Measurements from ENCODE around the gene ZNF593OS. TPM values are rescaled to one million over a fixed set of nuclear protein-coding genes. Genes with fewer than 3 reads are reported as not detected.
A peak's percentile ranks its signal among the peaks of the same experiment; 100 is the strongest.

ZNF593OS gene
- total RNA-seq, 4 donors from 2014 or later: not detected

DNA sequence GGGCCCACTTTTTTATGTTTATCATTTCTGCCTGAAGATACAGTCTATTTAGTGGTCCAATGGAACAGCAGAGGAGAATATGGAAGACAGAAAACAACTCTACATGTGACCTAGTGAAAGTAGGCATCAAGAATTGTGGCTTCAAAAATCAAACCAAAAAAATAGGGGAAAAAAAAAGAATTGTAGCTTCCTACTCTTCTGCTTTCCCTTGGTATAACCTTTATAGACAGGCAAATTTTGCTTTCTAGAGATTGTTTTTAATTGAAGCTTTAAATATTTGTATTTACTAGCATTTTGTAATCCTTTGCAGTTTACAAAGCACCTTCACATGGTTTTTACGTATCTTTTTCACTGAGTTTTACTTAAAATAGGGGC, 45.7 kb downstream of the ZNF593OS start:
- TF ChIP-seq POLR2A (IDR thresholded peaks at IDR 0.05) (no peak), EP300 (IDR thresholded peaks at IDR 0.05; ENCODE audit: low read depth) (no peak), POLR2AphosphoS5 (IDR thresholded peaks at IDR 0.05) (no peak)
- intact Hi-C loops (cut with DNase I; ENCODE audit: low total_unique reads): no loop called here
- in situ Hi-C loops (cut with MboI; ENCODE audit: low pct_ligation_motif_present in 1 of 4, low pct_unique_long_range_greater_than_20kb in 1 of 4, low sequenced_read_pairs in 3 of 4): loop anchor here in 1 of 4 donors (25.0 kb wide), 1 partner anchor 89 kb away; the partner anchor contains the start of gene SLC30A2
- Histone ChIP-seq H3K4me3 (peak overlapping the region in 1 of 4 donors; percentile 17), H3K9me3 (no peaks in the 10 kb centered on the region), H3K27me3 (no peaks in the 10 kb centered on the region), H3K27ac (peak overlapping the region; percentile 89 to 95 (median 92)), H3K36me3 (no peaks in the 10 kb centered on the region), H3K4me1 (peaks cover 12 to 82% (median 49%) of the 10 kb centered on the region in 4 donors)
- 18 to 24% methylated on average over 1 of the region's 1 CpG for WGBS, 2 donors (ENCODE audit: low coverage in 1 of 2)
- no peak for DNase-seq

DNA sequence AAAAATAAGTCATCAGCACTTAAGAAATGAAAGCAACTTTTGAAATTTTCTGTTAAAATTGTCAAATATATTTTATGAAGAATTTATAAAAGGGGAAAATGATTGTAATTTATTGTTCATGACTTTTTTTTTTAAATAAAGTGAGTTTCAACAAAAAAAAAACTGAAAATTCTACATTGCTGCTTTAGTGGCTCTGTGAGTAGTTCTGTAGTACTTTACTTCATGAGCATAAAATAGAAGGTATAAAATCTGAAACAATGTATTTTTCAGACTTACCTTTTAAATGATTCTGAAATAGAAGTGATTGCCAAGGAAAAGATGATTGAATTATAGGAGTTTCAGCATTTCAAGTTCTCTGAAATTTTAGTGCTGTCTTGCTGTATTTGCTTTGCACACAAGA, 46.2 kb downstream of the ZNF593OS start:
- Histone ChIP-seq H3K9me3 (no peaks in the 10 kb centered on the region), H3K4me3 (no peak overlapping the region), H3K36me3 (no peaks in the 10 kb centered on the region), H3K4me1 (peaks cover 12 to 82% (median 49%) of the 10 kb centered on the region in 4 donors), H3K27me3 (no peaks in the 10 kb centered on the region), H3K27ac (peak overlapping the region; percentile 89 to 95 (median 92))
- TF ChIP-seq POLR2A (IDR thresholded peaks at IDR 0.05) (no peak), EP300 (IDR thresholded peaks at IDR 0.05; ENCODE audit: low read depth) (no peak)
- intact Hi-C loops (cut with DNase I; ENCODE audit: low total_unique reads) (no loop called here), in situ Hi-C loops (cut with MboI; ENCODE audit: low pct_ligation_motif_present in 1 of 4, low pct_unique_long_range_greater_than_20kb in 1 of 4, low sequenced_read_pairs in 3 of 4) (loop anchor here in 1 of 4 donors (25.0 kb wide), 1 partner anchor 88 kb away; the partner anchor contains the start of gene SLC30A2)
- no peak for DNase-seq

DNA sequence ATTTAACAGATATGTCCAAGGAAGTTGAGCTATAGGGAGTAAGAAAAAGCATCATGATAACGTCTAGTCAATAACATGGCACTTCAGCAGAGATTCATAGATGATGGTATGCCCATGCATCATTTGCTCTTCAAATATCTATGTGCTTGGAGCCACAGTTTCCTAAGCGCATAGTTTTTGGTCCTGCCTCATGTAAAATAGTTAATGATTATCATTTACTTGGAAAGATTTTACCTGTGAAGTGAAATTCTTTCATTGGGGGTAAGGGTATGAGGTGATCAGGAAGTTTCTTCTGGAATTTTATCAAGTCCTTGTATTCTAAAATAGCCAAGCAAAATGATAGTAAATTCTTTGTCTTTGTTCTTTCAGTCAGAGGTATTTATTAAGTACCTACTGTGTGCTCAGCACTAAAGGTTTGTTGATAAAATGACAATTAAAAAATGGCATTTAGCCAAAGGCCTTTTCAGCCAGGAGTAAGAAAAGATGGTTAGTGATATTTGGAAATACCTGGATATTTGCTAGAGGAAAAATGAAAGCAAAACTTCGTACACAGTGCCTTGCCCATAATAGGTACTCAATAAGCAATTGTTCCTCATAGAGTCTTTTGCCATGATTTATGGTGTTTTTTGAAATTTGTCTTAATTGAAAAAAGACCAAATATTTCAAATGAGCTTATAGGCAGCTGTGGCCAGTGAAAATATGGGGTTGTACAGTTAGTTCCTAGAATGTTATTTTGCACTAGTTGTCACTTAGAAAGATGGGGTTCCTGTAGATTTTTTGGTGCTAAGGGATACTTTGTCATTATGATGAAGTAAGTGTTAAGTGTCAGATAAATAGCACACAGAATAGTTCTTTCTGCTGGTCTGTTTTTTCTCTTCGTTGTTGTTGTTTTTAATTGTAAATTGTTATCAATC, 47.0 kb downstream of the ZNF593OS start:
- no peaks in the 10 kb centered on the region for H3K27me3 ChIP-seq
- intact Hi-C loops (cut with DNase I; ENCODE audit: low total_unique reads): no loop called here
- no peaks in the 10 kb centered on the region for H3K36me3 ChIP-seq
- H3K4me3 ChIP-seq: no peak overlapping the region
- WGBS, 2 donors (ENCODE audit: low coverage in 1 of 2): 57 to 78% methylated on average over 4 of the region's 4 CpGs
- DNase-seq: no peak
- H3K9me3 ChIP-seq: no peaks in the 10 kb centered on the region
- in situ Hi-C loops (cut with MboI; ENCODE audit: low pct_ligation_motif_present in 1 of 4, low pct_unique_long_range_greater_than_20kb in 1 of 4, low sequenced_read_pairs in 3 of 4): loop anchor here in 1 of 4 donors (25.0 kb wide), 1 partner anchor 87 kb away; the partner anchor contains the start of gene SLC30A2
- H3K4me1 ChIP-seq: peaks cover 12 to 82% (median 49%) of the 10 kb centered on the region in 4 donors
- no peak for TF ChIP-seq POLR2A (IDR thresholded peaks at IDR 0.05)
- TF ChIP-seq POLR2AphosphoS5 (IDR thresholded peaks at IDR 0.05): no peak
- peak overlapping the region; percentile 24 to 95 (median 92) for H3K27ac ChIP-seq

DNA sequence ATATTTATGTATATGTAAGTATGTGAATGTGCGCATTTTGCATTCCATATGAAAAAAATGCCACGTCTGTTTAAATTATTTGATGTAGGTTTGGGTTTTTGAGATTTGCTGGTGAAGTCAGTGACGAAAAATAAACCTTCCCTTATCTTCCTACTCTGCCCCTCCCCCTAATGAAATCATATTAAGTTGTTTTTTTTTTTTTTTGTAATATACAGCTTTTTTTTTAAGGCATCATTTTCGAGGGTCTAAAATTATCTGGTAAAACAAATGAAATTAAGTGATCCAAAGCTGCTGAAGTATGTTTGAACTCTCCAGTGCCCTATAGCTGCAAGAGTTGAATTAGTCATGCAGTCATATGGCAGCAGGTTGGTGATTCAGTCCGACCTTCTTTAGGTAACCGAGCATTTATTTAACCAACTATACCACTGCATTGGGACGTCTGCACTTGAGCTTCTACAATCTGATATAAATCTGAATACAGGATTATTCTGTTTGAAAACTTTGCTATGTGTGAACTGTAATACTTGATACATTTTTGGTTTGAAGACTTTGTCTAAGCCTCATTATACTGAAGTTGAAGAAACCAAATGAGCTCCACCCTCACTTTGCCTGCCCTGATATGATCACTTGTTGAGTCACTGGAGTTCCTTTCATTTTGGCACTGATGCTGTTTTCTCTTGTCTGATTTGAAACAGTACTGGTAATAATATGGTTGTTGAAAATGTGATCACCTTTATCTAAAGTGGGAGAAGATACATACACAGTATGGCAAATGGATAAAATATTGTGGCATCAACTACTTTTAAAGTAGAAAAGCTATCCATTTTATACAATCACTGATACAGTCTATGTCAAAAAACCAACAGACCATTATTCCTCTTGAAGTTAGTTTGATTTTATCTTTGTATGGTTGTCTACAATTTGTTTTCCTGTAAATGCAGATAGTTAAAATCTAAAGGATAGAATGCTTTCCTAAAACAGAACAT, 48.4 kb downstream of the ZNF593OS start:
- WGBS, 2 donors (ENCODE audit: low coverage in 1 of 2): 88 to 91% methylated on average over 7 of the region's 7 CpGs
- intact Hi-C loops (cut with DNase I; ENCODE audit: low total_unique reads) (no loop called here), in situ Hi-C loops (cut with MboI; ENCODE audit: low pct_ligation_motif_present in 1 of 4, low pct_unique_long_range_greater_than_20kb in 1 of 4, low sequenced_read_pairs in 3 of 4) (no loop called here)
- Histone ChIP-seq H3K27me3 (no peaks in the 10 kb centered on the region), H3K27ac (peak overlapping the region; percentile 18 to 95 (median 68)), H3K4me1 (peaks cover 12 to 73% (median 46%) of the 10 kb centered on the region in 4 donors), H3K36me3 (peaks cover 0 to 8% (median 0%) of the 10 kb centered on the region in 4 donors), H3K4me3 (no peak overlapping the region), H3K9me3 (no peaks in the 10 kb centered on the region)
- TF ChIP-seq POLR2AphosphoS5 (IDR thresholded peaks at IDR 0.05) (no peak), POLR2A (IDR thresholded peaks at IDR 0.05) (no peak), EP300 (IDR thresholded peaks at IDR 0.05; ENCODE audit: low read depth) (no peak)
- TF ChIP-seq, protein P1, sequence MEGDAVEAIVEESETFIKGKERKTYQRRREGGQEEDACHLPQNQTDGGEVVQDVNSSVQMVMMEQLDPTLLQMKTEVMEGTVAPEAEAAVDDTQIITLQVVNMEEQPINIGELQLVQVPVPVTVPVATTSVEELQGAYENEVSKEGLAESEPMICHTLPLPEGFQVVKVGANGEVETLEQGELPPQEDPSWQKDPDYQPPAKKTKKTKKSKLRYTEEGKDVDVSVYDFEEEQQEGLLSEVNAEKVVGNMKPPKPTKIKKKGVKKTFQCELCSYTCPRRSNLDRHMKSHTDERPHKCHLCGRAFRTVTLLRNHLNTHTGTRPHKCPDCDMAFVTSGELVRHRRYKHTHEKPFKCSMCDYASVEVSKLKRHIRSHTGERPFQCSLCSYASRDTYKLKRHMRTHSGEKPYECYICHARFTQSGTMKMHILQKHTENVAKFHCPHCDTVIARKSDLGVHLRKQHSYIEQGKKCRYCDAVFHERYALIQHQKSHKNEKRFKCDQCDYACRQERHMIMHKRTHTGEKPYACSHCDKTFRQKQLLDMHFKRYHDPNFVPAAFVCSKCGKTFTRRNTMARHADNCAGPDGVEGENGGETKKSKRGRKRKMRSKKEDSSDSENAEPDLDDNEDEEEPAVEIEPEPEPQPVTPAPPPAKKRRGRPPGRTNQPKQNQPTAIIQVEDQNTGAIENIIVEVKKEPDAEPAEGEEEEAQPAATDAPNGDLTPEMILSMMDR (IDR thresholded peaks at IDR 0.05): no peak
- no peak for DNase-seq

Measured in transverse colon (tissue), 4 donors.